ENCODE data around the gene PROS1. TPM values are rescaled to one million over a fixed set of nuclear protein-coding genes. Genes with fewer than 3 reads are reported as not detected.
"Not testable (repeated sequence)": the region's sequence is repeated elsewhere in the genome, so short reads cannot be mapped to it uniquely, and the experiment has no call there.

Gene PROS1
- total RNA-seq, 2 experiments from 2014 or later, result 0.20 TPM; not detected in 1

GRCh38 chr3:93923006-93923405, 50.7 kb downstream of the PROS1 start:
- Mint-ChIP-seq H3K27me3 (peaks cover 2% of the 10 kb centered on the region), H3K36me3 (ENCODE audit: low read depth) (no peaks in the 10 kb centered on the region), H3K4me1 (ENCODE audit: low read depth) (no peaks in the 10 kb centered on the region), H3K27ac (no peak overlapping the region), H3K4me3 (no peak overlapping the region), H3K9me3 (no peaks in the 10 kb centered on the region)
- TF ChIP-seq, protein P1, sequence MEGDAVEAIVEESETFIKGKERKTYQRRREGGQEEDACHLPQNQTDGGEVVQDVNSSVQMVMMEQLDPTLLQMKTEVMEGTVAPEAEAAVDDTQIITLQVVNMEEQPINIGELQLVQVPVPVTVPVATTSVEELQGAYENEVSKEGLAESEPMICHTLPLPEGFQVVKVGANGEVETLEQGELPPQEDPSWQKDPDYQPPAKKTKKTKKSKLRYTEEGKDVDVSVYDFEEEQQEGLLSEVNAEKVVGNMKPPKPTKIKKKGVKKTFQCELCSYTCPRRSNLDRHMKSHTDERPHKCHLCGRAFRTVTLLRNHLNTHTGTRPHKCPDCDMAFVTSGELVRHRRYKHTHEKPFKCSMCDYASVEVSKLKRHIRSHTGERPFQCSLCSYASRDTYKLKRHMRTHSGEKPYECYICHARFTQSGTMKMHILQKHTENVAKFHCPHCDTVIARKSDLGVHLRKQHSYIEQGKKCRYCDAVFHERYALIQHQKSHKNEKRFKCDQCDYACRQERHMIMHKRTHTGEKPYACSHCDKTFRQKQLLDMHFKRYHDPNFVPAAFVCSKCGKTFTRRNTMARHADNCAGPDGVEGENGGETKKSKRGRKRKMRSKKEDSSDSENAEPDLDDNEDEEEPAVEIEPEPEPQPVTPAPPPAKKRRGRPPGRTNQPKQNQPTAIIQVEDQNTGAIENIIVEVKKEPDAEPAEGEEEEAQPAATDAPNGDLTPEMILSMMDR (IDR thresholded peaks at IDR 0.05), result no peak
- POLR2A ChIA-PET, result no interaction called here
- ATAC-seq, result no peak
- intact Hi-C loops (cut with micrococcal nuclease), result no loop called here
- DNase-seq, result no peak
- CTCF ChIA-PET, result interaction anchor here (0.7 kb wide), 1 partner anchor 73 kb away, joined by 3 read pairs; no protein-coding TSS in a partner anchor

DNA sequence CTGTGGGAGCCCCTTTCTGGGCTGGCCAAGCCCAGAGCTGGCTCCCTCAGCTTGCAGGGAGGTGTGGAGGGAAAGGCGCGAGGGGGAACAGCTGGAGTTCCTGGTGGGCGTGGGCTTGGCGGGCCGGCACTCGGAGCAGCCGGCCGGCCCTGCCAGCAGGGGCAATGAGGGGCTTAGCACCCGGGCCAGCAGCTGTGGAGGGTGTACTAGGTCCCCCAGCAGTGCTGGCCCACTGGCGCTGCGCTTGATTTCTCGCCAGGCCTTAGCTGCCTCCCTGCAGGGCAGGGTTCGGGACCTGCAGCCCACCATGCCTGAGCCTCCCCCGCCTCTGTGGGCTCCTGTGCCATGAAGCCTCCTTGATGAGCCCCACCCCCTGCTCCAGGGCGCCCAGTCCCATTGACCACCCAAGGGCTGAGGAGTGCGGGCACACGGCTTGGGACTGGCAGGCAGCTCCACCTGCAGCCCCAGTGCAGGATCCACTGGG, 56.1 kb downstream of the PROS1 start:
- ATAC-seq, CTCF ChIA-PET: not testable (repeated sequence)

DNA sequence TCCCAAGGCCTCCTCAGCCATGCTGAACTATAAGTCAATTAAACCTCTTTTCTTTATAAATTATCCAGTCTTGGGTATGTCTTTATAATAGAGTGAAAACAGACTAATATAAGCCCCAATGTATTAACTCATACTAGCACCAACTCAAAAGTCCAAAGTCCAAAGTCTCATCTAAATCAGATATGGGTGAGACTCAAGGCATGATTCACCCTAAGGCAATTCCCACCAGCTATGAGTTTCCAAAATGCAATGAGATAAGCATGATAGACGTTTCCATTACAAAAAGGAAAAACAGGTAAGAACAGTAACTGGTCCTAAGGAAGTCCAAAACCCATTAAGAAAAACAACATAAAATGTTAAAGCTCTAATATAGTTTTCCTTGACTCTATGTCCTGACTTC, 60.1 kb downstream of the PROS1 start:
- H3K4me1 Mint-ChIP-seq (ENCODE audit: low read depth), result not testable (repeated sequence)

More for the DNA sequence above, 56.1 kb downstream of the PROS1 start:
- POLR2A ChIA-PET; H3K36me3 Mint-ChIP-seq (ENCODE audit: low read depth); DNase-seq; H3K27me3 Mint-ChIP-seq; intact Hi-C loops (cut with micrococcal nuclease); H3K27ac Mint-ChIP-seq; H3K4me1 Mint-ChIP-seq (ENCODE audit: low read depth); H3K9me3 Mint-ChIP-seq; H3K4me3 Mint-ChIP-seq: not testable (repeated sequence)

DNA sequence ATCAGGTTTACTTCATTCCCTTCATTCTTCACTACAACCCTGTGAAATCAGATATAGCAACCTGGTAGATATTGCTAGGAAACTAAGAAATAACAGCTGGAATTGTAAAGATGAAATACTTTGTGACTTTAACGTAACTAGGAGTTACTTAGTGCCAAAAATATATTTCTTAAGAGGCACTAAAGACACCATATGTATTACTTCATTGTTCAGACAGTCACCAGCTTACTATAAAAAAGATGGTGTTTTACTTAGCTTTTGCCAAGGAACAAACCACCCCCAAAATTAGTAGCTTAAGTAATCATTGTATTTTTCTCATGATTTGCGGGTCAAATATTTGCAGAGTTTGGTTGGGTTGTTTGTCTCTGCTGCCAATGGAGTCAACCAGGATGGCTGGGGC, 62.5 kb downstream of the PROS1 start:
- no peak overlapping the region for H3K4me3 Mint-ChIP-seq
- H3K27me3 Mint-ChIP-seq, result no peaks in the 10 kb centered on the region
- ChIA-PET CTCF (no interaction called here), POLR2A (no interaction called here)
- peaks cover 2% of the 10 kb centered on the region for H3K9me3 Mint-ChIP-seq
- no peak for DNase-seq
- ATAC-seq, result no peak
- TF ChIP-seq, protein P1 (IDR thresholded peaks at IDR 0.05), result no peak
- intact Hi-C loops (cut with micrococcal nuclease), result no loop called here
- H3K27ac Mint-ChIP-seq, result no peak overlapping the region
- H3K36me3 Mint-ChIP-seq (ENCODE audit: low read depth), result no peaks in the 10 kb centered on the region
- no peaks in the 10 kb centered on the region for H3K4me1 Mint-ChIP-seq (ENCODE audit: low read depth)

More for the DNA sequence above, 60.1 kb downstream of the PROS1 start:
- H3K27me3 Mint-ChIP-seq; H3K36me3 Mint-ChIP-seq (ENCODE audit: low read depth); intact Hi-C loops (cut with micrococcal nuclease); H3K9me3 Mint-ChIP-seq; POLR2A ChIA-PET; H3K27ac Mint-ChIP-seq; CTCF ChIA-PET; ATAC-seq; DNase-seq; H3K4me3 Mint-ChIP-seq: not testable (repeated sequence)

DNA sequence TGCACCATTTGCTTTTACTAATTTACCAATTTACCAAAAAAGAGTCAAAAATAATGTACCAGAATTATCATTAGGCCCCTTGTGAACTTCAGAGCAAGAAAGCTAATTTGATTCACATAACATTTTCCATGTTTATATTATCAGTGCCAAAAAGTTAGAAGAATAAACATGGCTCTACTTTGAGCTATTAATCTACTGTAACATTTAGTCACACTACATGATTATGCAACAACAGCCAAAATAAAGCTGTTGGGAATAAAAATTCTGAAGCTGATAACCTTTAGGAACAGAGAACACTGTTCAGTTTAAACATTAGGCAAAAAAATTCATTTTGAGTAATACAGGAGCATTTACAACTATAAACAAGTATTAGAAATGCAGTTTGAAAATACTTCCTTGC, 63.6 kb downstream of the PROS1 start:
- Mint-ChIP-seq H3K27ac (no peak overlapping the region), H3K36me3 (ENCODE audit: low read depth) (no peaks in the 10 kb centered on the region), H3K4me3 (no peak overlapping the region), H3K27me3 (no peaks in the 10 kb centered on the region), H3K4me1 (ENCODE audit: low read depth) (no peaks in the 10 kb centered on the region), H3K9me3 (peaks cover 2% of the 10 kb centered on the region)
- CTCF ChIA-PET, result no interaction called here
- ATAC-seq, result no peak
- POLR2A ChIA-PET, result no interaction called here
- intact Hi-C loops (cut with micrococcal nuclease), result no loop called here
- no peak for DNase-seq
- TF ChIP-seq, protein P1 (IDR thresholded peaks at IDR 0.05), result no peak

GRCh38 chr3:93907132-93907531, 66.6 kb downstream of the PROS1 start:
- Mint-ChIP-seq H3K4me3 (no peak overlapping the region), H3K4me1 (ENCODE audit: low read depth) (no peaks in the 10 kb centered on the region), H3K27ac (no peak overlapping the region), H3K9me3 (peaks cover 1% of the 10 kb centered on the region), H3K27me3 (no peaks in the 10 kb centered on the region), H3K36me3 (ENCODE audit: low read depth) (no peaks in the 10 kb centered on the region)
- intact Hi-C loops (cut with micrococcal nuclease), result no loop called here
- DNase-seq (no peak), ATAC-seq (no peak)
- TF ChIP-seq, protein P1 (IDR thresholded peaks at IDR 0.05), result no peak
- ChIA-PET CTCF (no interaction called here), POLR2A (no interaction called here)
